MM.1S (cell line): ENCODE results near the gene YWHAH.

Experiments
- DNase-seq: peaks from one replicate; pipeline ENCODE4 v3.0.0-alpha.2; 2015
- H2AFZ ChIP-seq: fragments of 300-600 bp; sonication (generic); 2 replicates; pipeline ENCODE4 v1.6.0; 2016; ENCODE audit warnings: antibody characterized with exemption, low read length
- H3F3A ChIP-seq: fragments of 300-600 bp; sonication (generic); 2 replicates; pipeline ENCODE4 v1.6.1; 2016; ENCODE audit warnings: mild to moderate bottlenecking, antibody characterized with exemption, low read length, moderate library complexity, mixed read lengths; ENCODE audit not compliant: insufficient read depth
- H3K27ac ChIP-seq: fragments of 300-600 bp; sonication (generic); 2 replicates; pipeline ENCODE4 v1.5.1; 2016; ENCODE audit warnings: mild to moderate bottlenecking, low read length
- H3K27me3 ChIP-seq: fragments of 300-600 bp; sonication (generic); replicated peaks from 2 replicates; pipeline ENCODE4 v1.6.0; 2016; ENCODE audit warnings: low read length; ENCODE audit not compliant: insufficient read depth
- H3K36me3 ChIP-seq: fragments of 300-600 bp; sonication (generic); replicated peaks from 2 replicates; pipeline ENCODE4 v1.6.1; 2016; ENCODE audit warnings: mild to moderate bottlenecking, low read length, mixed read lengths; ENCODE audit not compliant: insufficient read depth
- H3K4me1 ChIP-seq: fragments of 300-600 bp; sonication (generic); 2 replicates; pipeline ENCODE4 v1.6.1; 2016; ENCODE audit warnings: low read length, mixed read lengths
- H3K4me2 ChIP-seq: fragments of 300-600 bp; sonication (generic); 2 replicates; pipeline ENCODE4 v1.6.0; 2016; ENCODE audit warnings: low read depth, low read length
- H3K4me3 ChIP-seq: fragments of 300-600 bp; sonication (generic); 2 replicates; pipeline ENCODE4 v1.5.1; 2016; ENCODE audit warnings: low read length, mixed read lengths
- H3K79me2 ChIP-seq: fragments of 300-600 bp; sonication (generic); 2 replicates; pipeline ENCODE4 v1.6.1; 2016; ENCODE audit warnings: mixed run types, low read length, mixed read lengths
- H3K9ac ChIP-seq: fragments of 300-600 bp; sonication (generic); 2 replicates; pipeline ENCODE4 v1.6.1; 2016; ENCODE audit warnings: low read length, mixed read lengths
- H3K9me2 ChIP-seq: fragments of 300-600 bp; sonication (generic); replicated peaks from 2 replicates; pipeline ENCODE4 v1.6.1; 2016; ENCODE audit warnings: mild to moderate bottlenecking, low read length, mixed read lengths; ENCODE audit not compliant: insufficient read depth
- H3K9me3 ChIP-seq: fragments of 300-600 bp; sonication (generic); replicated peaks from 2 replicates; pipeline ENCODE4 v1.6.1; 2016; ENCODE audit warnings: mild to moderate bottlenecking, low read length, mixed read lengths; ENCODE audit not compliant: insufficient read depth
- H4K20me1 ChIP-seq: fragments of 300-600 bp; sonication (generic); 2 replicates; pipeline ENCODE4 v1.6.1; 2016; ENCODE audit warnings: mild to moderate bottlenecking, low read length, moderate library complexity, mixed read lengths; ENCODE audit not compliant: insufficient read depth
- CTCF ChIP-seq: fragments of 300-600 bp; sonication (generic); IDR thresholded peaks from 2 replicates; pipeline ENCODE4 v1.5.1; 2016; ENCODE audit warnings: antibody characterized with exemption, low read length, mixed read lengths
- EZH2 ChIP-seq: fragments of 300-600 bp; sonication (generic); optimal IDR thresholded peaks from 2 replicates; pipeline ENCODE3; 2017; ENCODE audit warnings: low read depth, mild to moderate bottlenecking, antibody characterized with exemption, low read length, mixed read lengths
- EZH2phosphoT487 ChIP-seq: fragments of 300-600 bp; sonication (generic); IDR thresholded peaks from 2 replicates; pipeline ENCODE4 v1.6.1; 2018; ENCODE audit warnings: antibody characterized with exemption, low read length

The YWHAH gene

GRCh38 chr22:31927562-31927961, 16.8 kb upstream of the YWHAH start:
- Histone ChIP-seq H3K4me3 (no peak overlapping the region), H3K36me3 (no peaks in the 10 kb centered on the region), H4K20me1 (no peaks in the 10 kb centered on the region), H3K79me2 (no peaks in the 10 kb centered on the region), H3K4me2 (no peak overlapping the region), H3K9me3 (no peaks in the 10 kb centered on the region), H3K4me1 (no peaks in the 10 kb centered on the region), H3K27me3 (no peaks in the 10 kb centered on the region), H3K9ac (no peak overlapping the region), H3K9me2 (no peaks in the 10 kb centered on the region), H2AFZ (no peak overlapping the region), H3K27ac (no peak overlapping the region), H3F3A (no peaks in the 10 kb centered on the region)
- no peak for DNase-seq
- TF ChIP-seq EZH2: no peak
- no peak for TF ChIP-seq EZH2phosphoT487
- TF ChIP-seq CTCF: no peak

- no peak for TF ChIP-seq EZH2
- TF ChIP-seq CTCF: no peak
- TF ChIP-seq EZH2phosphoT487: no peak
These were observed 15.0 kb upstream of the YWHAH start for GRCh38 chr22:31929167-31929930.

GRCh38 chr22:31932863-31933262, 11.5 kb upstream of the YWHAH start:
- no peak overlapping the region for H3K9ac ChIP-seq
- no peaks in the 10 kb centered on the region for H3F3A ChIP-seq
- no peaks in the 10 kb centered on the region for H3K9me3 ChIP-seq
- H3K27ac ChIP-seq: no peak overlapping the region
- H4K20me1 ChIP-seq: no peaks in the 10 kb centered on the region
- H3K4me3 ChIP-seq: no peak overlapping the region
- H3K9me2 ChIP-seq: no peaks in the 10 kb centered on the region
- H2AFZ ChIP-seq: no peak overlapping the region
- no peak overlapping the region for H3K4me2 ChIP-seq
- no peak for TF ChIP-seq EZH2phosphoT487
- no peak for TF ChIP-seq EZH2
- TF ChIP-seq CTCF: no peak
- no peaks in the 10 kb centered on the region for H3K27me3 ChIP-seq
- H3K4me1 ChIP-seq: no peaks in the 10 kb centered on the region
- no peaks in the 10 kb centered on the region for H3K79me2 ChIP-seq
- H3K36me3 ChIP-seq: no peaks in the 10 kb centered on the region
- no peak for DNase-seq

More at GRCh38 chr22:31929167-31929930, 15.0 kb upstream of the YWHAH start:
- Histone ChIP-seq H3K4me3 (no peak overlapping the region), H3K9ac (no peak overlapping the region), H3K4me2 (no peak overlapping the region), H3F3A (no peaks in the 10 kb centered on the region), H3K27me3 (no peaks in the 10 kb centered on the region), H3K9me2 (no peaks in the 10 kb centered on the region), H3K36me3 (no peaks in the 10 kb centered on the region), H4K20me1 (no peaks in the 10 kb centered on the region), H3K79me2 (no peaks in the 10 kb centered on the region), H3K4me1 (no peaks in the 10 kb centered on the region), H2AFZ (no peak overlapping the region), H3K9me3 (no peaks in the 10 kb centered on the region), H3K27ac (no peak overlapping the region)
- no peak for DNase-seq
